ENCODE results near the gene SDCCAG8.

SDCCAG8 gene

GRCh38 chr1:243273506-243273905 lies 17.7 kb downstream of the SDCCAG8 start:
- DNase-seq (ENCODE audit: low spot score): no peak
- in situ Hi-C loops (cut with MboI; ENCODE audit: low sequenced_read_pairs, unreplicated experiment): no loop called here
- TF ChIP-seq, protein P1, sequence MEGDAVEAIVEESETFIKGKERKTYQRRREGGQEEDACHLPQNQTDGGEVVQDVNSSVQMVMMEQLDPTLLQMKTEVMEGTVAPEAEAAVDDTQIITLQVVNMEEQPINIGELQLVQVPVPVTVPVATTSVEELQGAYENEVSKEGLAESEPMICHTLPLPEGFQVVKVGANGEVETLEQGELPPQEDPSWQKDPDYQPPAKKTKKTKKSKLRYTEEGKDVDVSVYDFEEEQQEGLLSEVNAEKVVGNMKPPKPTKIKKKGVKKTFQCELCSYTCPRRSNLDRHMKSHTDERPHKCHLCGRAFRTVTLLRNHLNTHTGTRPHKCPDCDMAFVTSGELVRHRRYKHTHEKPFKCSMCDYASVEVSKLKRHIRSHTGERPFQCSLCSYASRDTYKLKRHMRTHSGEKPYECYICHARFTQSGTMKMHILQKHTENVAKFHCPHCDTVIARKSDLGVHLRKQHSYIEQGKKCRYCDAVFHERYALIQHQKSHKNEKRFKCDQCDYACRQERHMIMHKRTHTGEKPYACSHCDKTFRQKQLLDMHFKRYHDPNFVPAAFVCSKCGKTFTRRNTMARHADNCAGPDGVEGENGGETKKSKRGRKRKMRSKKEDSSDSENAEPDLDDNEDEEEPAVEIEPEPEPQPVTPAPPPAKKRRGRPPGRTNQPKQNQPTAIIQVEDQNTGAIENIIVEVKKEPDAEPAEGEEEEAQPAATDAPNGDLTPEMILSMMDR (IDR thresholded peaks at IDR 0.05; ENCODE audit: borderline replicate concordance, control extremely low read depth, extremely low read depth, insufficient read depth, missing control alignments): no peak

GRCh38 chr1:243273945-243274344 lies 18.1 kb downstream of the SDCCAG8 start:
- TF ChIP-seq, protein P1 (IDR thresholded peaks at IDR 0.05; ENCODE audit: borderline replicate concordance, control extremely low read depth, extremely low read depth, insufficient read depth, missing control alignments): no peak
- no peak for DNase-seq (ENCODE audit: low spot score)
- in situ Hi-C loops (cut with MboI; ENCODE audit: low sequenced_read_pairs, unreplicated experiment): no loop called here

- TF ChIP-seq, protein P1 (IDR thresholded peaks at IDR 0.05; ENCODE audit: borderline replicate concordance, control extremely low read depth, extremely low read depth, insufficient read depth, missing control alignments): no peak
- in situ Hi-C loops (cut with MboI; ENCODE audit: low sequenced_read_pairs, unreplicated experiment): no loop called here
- DNase-seq (ENCODE audit: low spot score): no peak
Observed at GRCh38 chr1:243275316-243275715, 19.5 kb downstream of the SDCCAG8 start.

DNA sequence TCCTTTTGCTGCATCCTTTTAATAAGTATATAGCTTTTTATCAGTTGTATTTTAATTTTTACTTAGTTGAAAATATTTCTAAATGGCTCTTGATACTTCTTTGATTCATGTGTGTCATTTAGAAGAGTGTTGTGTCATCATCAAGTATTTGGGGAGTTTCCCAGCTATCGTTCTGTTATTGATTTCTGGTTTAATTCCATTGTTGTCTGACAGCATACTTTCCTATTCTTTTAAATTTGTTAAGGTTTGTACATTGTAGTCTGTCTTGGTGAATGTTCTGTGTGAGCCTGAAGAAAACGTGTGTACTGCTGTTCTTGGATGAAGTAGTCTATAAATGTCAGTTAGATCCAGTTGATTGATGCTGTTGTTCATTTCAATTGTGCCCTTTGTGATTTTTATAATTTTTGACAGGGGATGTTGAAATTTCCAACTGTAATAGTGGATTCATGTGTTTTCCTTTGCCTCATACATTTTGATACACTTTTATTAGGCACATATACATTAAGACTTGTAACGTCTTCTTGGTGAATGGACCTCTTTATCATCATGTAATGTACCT lies 24.8 kb downstream of the SDCCAG8 start:
- in situ Hi-C loops (cut with MboI; ENCODE audit: low sequenced_read_pairs, unreplicated experiment): no loop called here
- DNase-seq (ENCODE audit: low spot score): no peak
- TF ChIP-seq, protein P1 (IDR thresholded peaks at IDR 0.05; ENCODE audit: borderline replicate concordance, control extremely low read depth, extremely low read depth, insufficient read depth, missing control alignments): no peak

GRCh38 chr1:243281672-243282071 lies 25.8 kb downstream of the SDCCAG8 start:
- TF ChIP-seq, protein P1 (IDR thresholded peaks at IDR 0.05; ENCODE audit: borderline replicate concordance, control extremely low read depth, extremely low read depth, insufficient read depth, missing control alignments): no peak
- no peak for DNase-seq (ENCODE audit: low spot score)
- in situ Hi-C loops (cut with MboI; ENCODE audit: low sequenced_read_pairs, unreplicated experiment): no loop called here

DNA sequence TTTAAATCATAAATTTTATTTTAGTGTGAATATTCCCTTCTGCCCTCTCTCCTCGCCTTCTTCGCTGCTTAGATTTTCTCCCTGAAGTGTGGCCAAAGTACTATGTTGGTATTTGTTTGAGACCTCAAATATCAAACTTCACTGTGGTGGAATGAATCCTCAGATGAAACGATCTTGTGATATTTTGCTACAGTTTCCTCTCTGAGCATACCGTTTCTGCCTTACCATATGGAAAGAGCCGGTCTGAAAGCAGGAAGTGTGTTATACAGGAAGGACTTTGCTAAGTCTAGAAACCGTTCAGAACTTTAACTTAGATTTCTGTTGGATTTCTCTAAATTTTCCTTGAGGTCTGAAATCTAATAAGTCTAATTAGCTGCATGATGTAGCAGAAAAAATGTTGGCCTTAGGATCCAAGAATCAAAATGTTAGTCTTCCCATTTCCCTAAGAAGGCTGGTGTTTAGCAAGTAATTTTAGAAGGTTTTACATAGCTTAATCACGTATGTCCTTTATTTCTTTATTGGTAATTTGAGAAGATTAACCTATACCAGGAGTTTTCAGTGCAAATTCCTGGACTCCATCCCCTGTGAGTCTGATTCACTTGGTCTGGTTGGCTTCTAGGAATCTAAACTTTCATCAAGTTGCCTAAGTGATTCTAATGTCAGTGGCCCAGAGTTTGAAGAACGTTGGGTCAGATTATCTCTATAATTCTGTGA lies 30.7 kb downstream of the SDCCAG8 start:
- no peak for DNase-seq (ENCODE audit: low spot score)
- in situ Hi-C loops (cut with MboI; ENCODE audit: low sequenced_read_pairs, unreplicated experiment): no loop called here
- TF ChIP-seq, protein P1 (IDR thresholded peaks at IDR 0.05; ENCODE audit: borderline replicate concordance, control extremely low read depth, extremely low read depth, insufficient read depth, missing control alignments): no peak

Data from GM13976 (cell line).